SK-N-MC (cell line): Measurements from ENCODE around the gene ACP4.
"Not testable (repeated sequence)": the region's sequence is repeated elsewhere in the genome, so short reads cannot be mapped to it uniquely, and the experiment has no call there.

Source experiments
- EZH2 ChIP-seq: fragments of 200-600 bp; sonication (generic); IDR thresholded peaks from one replicate; pipeline ENCODE4 v1.6.1; 2017; ENCODE audit warnings: antibody characterized with exemption
- POLR2AphosphoS5 ChIP-seq: IDR thresholded peaks from 2 replicates; pipeline ENCODE4 v1.6.1; 2012; ENCODE audit warnings: mild to moderate bottlenecking, low read depth, low read length, borderline replicate concordance

DNA sequence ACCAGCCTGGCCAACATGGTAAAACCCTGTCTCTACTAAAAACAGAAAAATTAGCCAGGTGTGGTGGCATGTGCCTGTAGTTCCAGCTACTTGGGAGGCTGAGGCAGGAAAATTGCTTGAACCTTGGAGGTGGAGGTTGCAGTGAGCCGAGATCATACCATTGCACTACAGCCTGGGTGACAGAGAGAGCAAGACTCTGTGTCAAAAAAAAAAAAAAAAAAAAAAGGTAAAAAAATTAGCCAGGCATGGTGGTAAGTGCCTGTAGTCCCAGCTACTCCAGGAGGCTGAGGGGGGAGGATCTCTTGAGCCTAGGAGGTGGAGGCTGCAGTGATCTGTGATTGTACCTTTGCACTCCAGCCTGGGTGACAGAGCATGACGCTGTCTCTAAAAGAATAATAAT, 20.1 kb upstream of the ACP4 start, which contains the start of gene GPR32:
- not testable (repeated sequence) for TF ChIP-seq EZH2, POLR2AphosphoS5
